HepG2 (cell line): ENCODE data around the gene PCDHB14. TPM values are rescaled to one million over a fixed set of nuclear protein-coding genes. Genes with fewer than 3 reads are reported as not detected.
A peak's percentile ranks its signal among the peaks of the same experiment; 100 is the strongest.
"Not testable (repeated sequence)": the region's sequence is repeated elsewhere in the genome, so short reads cannot be mapped to it uniquely, and the experiment has no call there.

Source experiments
- ATAC-seq: fragments of 200-7000 bp; cut with Tn5 transposase; 3 replicates; pipeline ENCODE4 v1.9.1; 2020; ENCODE audit warnings: mild to moderate bottlenecking, moderate library complexity
- BruUV-seq: library from RNA; stranded (reverse); fragments of 400-500 nt; replicated peaks from 2 replicates; lab custom pipeline; 2021; lab: Mats Ljungman, UMichigan
- CTCF ChIA-PET: fragments of 300-600 bp; formaldehyde crosslinking; extraction: SDS; loops from one replicate; lab custom pipeline; 2021; ENCODE audit warnings: low total read pairs, inconsistent platforms, low intra/inter-chr PET ratio; lab: Yijun Ruan, JAX
- POLR2A ChIA-PET: fragments of 350-600 bp; sonication (Branson Sonifier 250); formaldehyde crosslinking; loops from one replicate; lab custom pipeline; 2020; ENCODE audit warnings: antibody characterized with exemption, inconsistent platforms; lab: Yijun Ruan, JAX
- DNase-seq: peaks from one replicate; pipeline ENCODE4 v3.0.0-alpha.2; 2015; ENCODE audit warnings: low spot score
- FAIRE-seq: peaks from 3 replicates; lab custom pipeline; 2011; peaks lifted over from hg19 to GRCh38; lab: Jason Lieb, UNC
- H2AFZ ChIP-seq: one replicate; pipeline ENCODE4 v1.6.1; 2011; ENCODE audit warnings: low read length, inconsistent platforms
- H3K27ac ChIP-seq: fragments of 300-600 bp; 3 replicates; pipeline ENCODE4 v1.8.0; 2011; ENCODE audit warnings: mixed run types, mild to moderate bottlenecking, mixed read lengths, low read length, inconsistent platforms; ENCODE audit not compliant: insufficient read depth; ENCODE audit errors: extremely low read length
- H3K27me3 ChIP-seq, 2 experiments: fragments of 200-600 bp in 1 of 2; 2 replicates in 1 of 2; 3 replicates in 1 of 2; pipeline versions ENCODE4 v1.6.0 to v1.8.0; 2011; ENCODE audit warnings: low read length in 2 of 2, mild to moderate bottlenecking in 2 of 2, moderate library complexity in 2 of 2, inconsistent platforms in 1 of 2; ENCODE audit not compliant: insufficient read depth in 2 of 2, control insufficient read depth in 1 of 2
- H3K36me3 ChIP-seq, 2 experiments: fragments of 200-600 bp in 1 of 2; replicated peaks in 1 of 2; 2 replicates in 1 of 2; 3 replicates in 1 of 2; pipeline versions ENCODE4 v1.5.1 to v1.8.0; 2011; ENCODE audit warnings: low read length in 2 of 2, inconsistent platforms in 1 of 2; ENCODE audit not compliant: insufficient read depth in 2 of 2, control insufficient read depth in 1 of 2
- H3K4me1 ChIP-seq: 2 replicates; pipeline ENCODE4 v1.5.1; 2012; ENCODE audit warnings: low read length, inconsistent platforms; ENCODE audit not compliant: insufficient read depth
- H3K4me2 ChIP-seq: 2 replicates; pipeline ENCODE4 v1.6.0; 2011; ENCODE audit warnings: low read depth, low read length, inconsistent platforms
- H3K4me3 ChIP-seq, 3 experiments: fragments of 200-600 bp in 1 of 3; sonication (generic), shearing (Covaris generic) in 1 of 3; replicated peaks in 1 of 3; 2 replicates each; pipeline ENCODE4 v1.5.1; 2011 to 2016; ENCODE audit warnings: low read length in 3 of 3, inconsistent platforms in 2 of 3, low read depth in 2 of 3, mild to moderate bottlenecking in 2 of 3, control low read depth in 1 of 3, mixed read lengths in 1 of 3; ENCODE audit not compliant: insufficient read depth in 1 of 3
- H3K79me2 ChIP-seq: one replicate; pipeline ENCODE4 v1.6.1; 2011; ENCODE audit warnings: low read length, inconsistent platforms; ENCODE audit not compliant: insufficient read depth
- H3K9ac ChIP-seq: 2 replicates; pipeline ENCODE4 v1.6.0; 2011; ENCODE audit warnings: mild to moderate bottlenecking, low read depth, low read length, inconsistent platforms; ENCODE audit not compliant: insufficient read depth
- H3K9me3 ChIP-seq: 2 replicates; pipeline ENCODE4 v1.5.1; 2012; ENCODE audit warnings: mild to moderate bottlenecking, low read length
- H4K20me1 ChIP-seq: 2 replicates; pipeline ENCODE4 v1.6.0; 2011; ENCODE audit warnings: inconsistent platforms, mild to moderate bottlenecking, low read length, moderate library complexity; ENCODE audit not compliant: insufficient read depth
- NR3C1 ChIP-seq: sonication (generic); formaldehyde crosslinking; IDR thresholded peaks from 2 replicates; pipeline ENCODE4 v1.4.0; 2020; ENCODE audit warnings: missing genetic modification reagents
- STAG1 ChIP-seq: sonication (generic); formaldehyde crosslinking; IDR thresholded peaks from 2 replicates; pipeline ENCODE4 v1.4.0; 2020; ENCODE audit warnings: missing genetic modification reagents
- ZNF724P ChIP-seq: sonication (generic); formaldehyde crosslinking; IDR thresholded peaks from 2 replicates; pipeline ENCODE4 v1.8.0; 2022; ENCODE audit warnings: missing genetic modification reagents, borderline replicate concordance
- WGBS: methylation state at CpG from one replicate; pipeline ENCODE4 v1.1.6; 2017; ENCODE audit warnings: low lambda C conversion rate; 5-methylcytosine and 5-hydroxymethylcytosine counted together
- in situ Hi-C: cut with HindIII; loops from 2 replicates; pipeline ENCODE4 v1.10.0; 2017; ENCODE audit warnings: low pct_unique_long_range_greater_than_20kb; ENCODE audit not compliant: extremely low pct_ligation_motif_present
- intact Hi-C: fragments of 100-400 bp; cut with micrococcal nuclease; formaldehyde crosslinking; loops from one replicate; pipeline ENCODE4 v1.10.0; 2022; ENCODE audit not compliant: unreplicated experiment
- polyA plus RNA-seq, 8 experiments: library from polyadenylated mRNA; depleted of rRNA in 3 of 8; stranded (reverse) in 7 of 8; unstranded in 1 of 8; fragments of >200 nt; fragmentation: Illumina TruSeq in 4 of 8; extraction: Trizol in 4 of 8; gene quantifications; 2 replicates each; pipeline versions ENCODE4 v1.2.1 to v1.2.3, GENCODE V29; 2011 to 2016; ENCODE audit warnings: low read depth in 4 of 8, missing spikeins in 1 of 8, mixed read lengths in 1 of 8; ENCODE audit not compliant: insufficient read depth in 1 of 8
- total RNA-seq, 5 experiments: library from RNA; depleted of rRNA; stranded (reverse); fragments of >200 nt; fragmentation: Illumina TruSeq; extraction: Trizol; gene quantifications; 2 replicates each; pipeline ENCODE4 v1.2.3, GENCODE V29; 2016; ENCODE audit warnings: low read depth in 1 of 5
- TF ChIP-seq, protein P1 (sequence below): IDR thresholded peaks from 2 replicates; pipeline ENCODE4 v1.6.1; 2012; ENCODE audit warnings: low read depth, low read length, improper control_type of control experiment
- TF ChIP-seq, protein P2 (sequence below): sonication (generic); formaldehyde crosslinking; IDR thresholded peaks from 2 replicates; pipeline ENCODE4 v1.5.0; 2020; ENCODE audit warnings: mild to moderate bottlenecking, missing genetic modification reagents, moderate library complexity

PCDHB14 gene
- total and polyA plus RNA-seq, 2 of the 13 experiments (the other 11 are each of a cell fraction or from before 2014, with no cell fraction given), result 0.37 to 0.40 TPM

DNA sequence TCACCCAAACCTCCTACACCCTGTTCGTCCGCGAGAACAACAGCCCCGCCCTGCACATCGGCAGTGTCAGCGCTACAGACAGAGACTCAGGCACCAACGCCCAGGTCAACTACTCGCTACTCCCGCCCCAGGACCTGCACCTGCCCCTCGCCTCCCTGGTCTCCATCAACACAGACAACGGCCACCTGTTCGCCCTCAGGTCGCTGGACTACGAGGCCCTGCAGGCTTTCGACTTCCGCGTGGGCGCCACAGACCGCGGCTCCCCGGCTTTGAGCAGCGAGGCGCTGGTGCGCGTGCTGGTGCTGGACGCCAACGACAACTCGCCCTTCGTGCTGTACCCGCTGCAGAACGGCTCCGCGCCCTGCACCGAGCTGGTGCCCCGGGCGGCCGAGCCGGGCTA is 22.0 kb upstream of the PCDHB14 start:
- H3K4me3 ChIP-seq, H3K4me2 ChIP-seq, BruUV-seq, H3K36me3 ChIP-seq, H3K79me2 ChIP-seq, H3K4me1 ChIP-seq, H3K27ac ChIP-seq, in situ Hi-C loops, H3K9ac ChIP-seq, ATAC-seq, intact Hi-C loops, POLR2A ChIA-PET, H3K27me3 ChIP-seq, FAIRE-seq, DNase-seq, CTCF ChIA-PET, H4K20me1 ChIP-seq, H2AFZ ChIP-seq: not testable (repeated sequence)
- H3K9me3 ChIP-seq, result peaks cover 18% of the 10 kb centered on the region
- 59% methylated on average over 19 of the region's 38 CpGs for WGBS

DNA sequence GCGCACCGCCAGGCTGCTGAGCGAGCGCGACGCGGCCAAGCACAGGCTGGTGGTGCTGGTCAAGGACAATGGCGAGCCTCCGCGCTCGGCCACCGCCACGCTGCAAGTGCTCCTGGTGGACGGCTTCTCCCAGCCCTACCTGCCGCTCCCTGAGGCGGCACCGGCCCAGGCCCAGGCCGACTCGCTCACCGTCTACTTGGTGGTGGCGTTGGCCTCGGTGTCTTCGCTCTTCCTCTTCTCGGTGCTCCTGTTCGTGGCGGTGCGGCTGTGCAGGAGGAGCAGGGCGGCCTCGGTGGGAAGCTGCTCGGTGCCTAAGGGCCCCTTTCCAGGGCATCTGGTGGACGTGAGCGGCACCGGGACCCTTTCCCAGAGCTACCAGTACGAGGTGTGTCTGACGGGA is 21.5 kb upstream of the PCDHB14 start:
- FAIRE-seq, H3K36me3 ChIP-seq, H2AFZ ChIP-seq, H3K4me2 ChIP-seq, DNase-seq, H3K9ac ChIP-seq, CTCF ChIA-PET, POLR2A ChIA-PET, H3K27ac ChIP-seq, intact Hi-C loops, H3K4me1 ChIP-seq, H3K4me3 ChIP-seq, ATAC-seq, H4K20me1 ChIP-seq, BruUV-seq, in situ Hi-C loops, H3K27me3 ChIP-seq, H3K79me2 ChIP-seq: not testable (repeated sequence)
- peaks cover 13% of the 10 kb centered on the region for H3K9me3 ChIP-seq
- WGBS, result 73% methylated on average over 23 of the region's 35 CpGs

DNA sequence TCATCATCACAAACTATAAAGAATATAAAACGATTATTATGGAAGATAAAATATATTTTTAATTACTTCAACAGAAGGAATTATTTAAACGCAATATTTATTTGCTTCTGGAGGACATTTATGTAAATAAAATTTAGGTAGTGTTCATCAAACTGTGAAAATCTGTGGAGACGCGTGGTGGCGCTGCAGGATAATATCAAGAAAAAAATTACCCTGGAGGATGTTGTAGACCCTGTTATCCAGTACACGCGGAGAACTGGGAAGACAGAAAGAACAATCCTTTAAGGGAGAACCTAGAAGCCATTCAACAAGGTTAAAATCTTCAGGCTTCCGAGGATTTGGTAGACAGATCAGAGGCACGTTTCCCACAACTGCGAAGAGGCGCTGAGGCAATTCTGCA is 14.7 kb upstream of the PCDHB14 start, which contains the start of gene PCDHB12:
PCDHB12 (plus strand) TSS at position 242 of the 400 bp plus-strand sequence. CDS start 189 bp downstream, outside the sequence.
- Histone ChIP-seq H4K20me1 (no peaks in the 10 kb centered on the region), H3K9me3 (no peaks in the 10 kb centered on the region), H3K4me1 (peaks cover 9% of the 10 kb centered on the region; the same call in 1 of the 2 replicates), H3K27me3 (no peaks in the 10 kb centered on the region), H3K4me3 (no peak within 1 kb of the TSS), H3K36me3 (no peaks in the 10 kb centered on the region), H2AFZ (no peak within 1 kb of the TSS), H3K4me2 (peak within 1 kb of the TSS; percentile 51), H3K79me2 (no peaks in the 10 kb centered on the region), H3K27ac (no peak within 1 kb of the TSS), H3K9ac (no peak within 1 kb of the TSS)
- TF ChIP-seq, protein P1, sequence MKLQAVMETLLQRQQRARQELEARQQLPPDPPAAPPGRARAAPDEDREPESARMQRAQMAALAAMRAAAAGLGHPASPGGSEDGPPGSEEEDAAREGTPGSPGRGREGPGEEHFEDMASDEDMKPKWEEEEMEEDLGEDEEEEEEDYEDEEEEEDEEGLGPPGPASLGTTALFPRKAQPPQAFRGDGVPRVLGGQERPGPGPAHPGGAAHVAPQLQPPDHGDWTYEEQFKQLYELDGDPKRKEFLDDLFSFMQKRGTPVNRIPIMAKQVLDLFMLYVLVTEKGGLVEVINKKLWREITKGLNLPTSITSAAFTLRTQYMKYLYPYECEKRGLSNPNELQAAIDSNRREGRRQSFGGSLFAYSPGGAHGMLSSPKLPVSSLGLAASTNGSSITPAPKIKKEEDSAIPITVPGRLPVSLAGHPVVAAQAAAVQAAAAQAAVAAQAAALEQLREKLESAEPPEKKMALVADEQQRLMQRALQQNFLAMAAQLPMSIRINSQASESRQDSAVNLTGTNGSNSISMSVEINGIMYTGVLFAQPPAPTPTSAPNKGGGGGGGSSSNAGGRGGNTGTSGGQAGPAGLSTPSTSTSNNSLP, result peak; percentile 73; the same call in 1 of the 2 replicates
- TF ChIP-seq NR3C1 (no peak), ZNF724P (CRISPR knock-in tag) (no peak), STAG1 (CRISPR knock-in tag) (peak; percentile 21; the same call in 1 of the 2 replicates)
- TF ChIP-seq, protein P2, sequence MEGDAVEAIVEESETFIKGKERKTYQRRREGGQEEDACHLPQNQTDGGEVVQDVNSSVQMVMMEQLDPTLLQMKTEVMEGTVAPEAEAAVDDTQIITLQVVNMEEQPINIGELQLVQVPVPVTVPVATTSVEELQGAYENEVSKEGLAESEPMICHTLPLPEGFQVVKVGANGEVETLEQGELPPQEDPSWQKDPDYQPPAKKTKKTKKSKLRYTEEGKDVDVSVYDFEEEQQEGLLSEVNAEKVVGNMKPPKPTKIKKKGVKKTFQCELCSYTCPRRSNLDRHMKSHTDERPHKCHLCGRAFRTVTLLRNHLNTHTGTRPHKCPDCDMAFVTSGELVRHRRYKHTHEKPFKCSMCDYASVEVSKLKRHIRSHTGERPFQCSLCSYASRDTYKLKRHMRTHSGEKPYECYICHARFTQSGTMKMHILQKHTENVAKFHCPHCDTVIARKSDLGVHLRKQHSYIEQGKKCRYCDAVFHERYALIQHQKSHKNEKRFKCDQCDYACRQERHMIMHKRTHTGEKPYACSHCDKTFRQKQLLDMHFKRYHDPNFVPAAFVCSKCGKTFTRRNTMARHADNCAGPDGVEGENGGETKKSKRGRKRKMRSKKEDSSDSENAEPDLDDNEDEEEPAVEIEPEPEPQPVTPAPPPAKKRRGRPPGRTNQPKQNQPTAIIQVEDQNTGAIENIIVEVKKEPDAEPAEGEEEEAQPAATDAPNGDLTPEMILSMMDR (CRISPR knock-in tag), result peak; percentile 44
- ChIA-PET POLR2A (no interaction called here), CTCF (interaction anchor here (1.1 to 1.3 kb wide), 2 partner anchors 349 to 356 kb away, joined by 3 to 4 read pairs; no protein-coding TSS in a partner anchor)
- 2% methylated on average over 11 of the region's 11 CpGs for WGBS
- in situ Hi-C loops, result no loop called here
- DNase-seq, result peak; percentile 12
- no TSS peak for BruUV-seq
- FAIRE-seq, result no peak
- peak; percentile 37; the same call in 2 of the 3 replicates for ATAC-seq
- intact Hi-C loops, result no loop called here
